CD4-positive, alpha-beta T cell treated with Interleukin-17A for 1 hour (primary cell): ENCODE data around the gene RNF141.
A peak's percentile ranks its signal among the peaks of the same experiment; 100 is the strongest.

Source experiments
- DNase-seq: peaks from one replicate; pipeline ENCODE4 v3.0.0-alpha.2; 2020

The RNF141 gene

DNA sequence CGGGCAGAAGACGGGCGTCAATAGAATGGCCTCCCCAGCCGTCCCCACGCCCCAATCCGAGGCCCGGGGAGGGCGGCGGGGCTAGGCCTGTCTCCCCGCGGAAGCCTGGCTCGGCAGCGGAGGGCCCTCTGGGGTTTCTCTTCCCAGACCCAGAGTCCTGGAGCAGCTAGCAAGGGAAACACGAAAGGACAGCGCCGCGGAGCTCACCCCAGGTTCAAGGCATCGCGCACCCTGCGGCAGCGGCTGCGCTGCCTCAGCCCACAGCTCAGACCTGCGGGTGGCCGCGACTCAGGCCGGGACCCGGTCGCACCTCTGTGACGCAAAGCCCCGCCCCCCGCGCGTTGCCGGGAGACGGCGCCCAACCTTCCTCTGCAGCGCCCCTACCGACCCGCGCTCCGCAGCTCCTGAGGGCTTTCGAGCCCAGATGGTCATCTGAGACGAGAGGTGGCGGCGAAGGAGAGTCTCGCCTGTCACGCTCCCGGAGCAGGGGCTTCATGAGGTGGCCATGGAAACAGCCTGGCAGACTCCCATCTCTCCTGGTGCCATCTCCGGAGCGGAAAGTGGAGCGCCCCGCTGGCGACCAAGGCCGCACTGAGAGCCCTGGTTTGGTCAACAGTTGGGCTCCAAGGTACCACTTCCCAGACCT, at the start of gene RNF141:
TSS of gene RNF141 (minus strand) at position 273 of the 646 bp plus-strand sequence. CDS start 7,029 bp downstream, outside the sequence.
- peak; percentile 92 for DNase-seq

DNA sequence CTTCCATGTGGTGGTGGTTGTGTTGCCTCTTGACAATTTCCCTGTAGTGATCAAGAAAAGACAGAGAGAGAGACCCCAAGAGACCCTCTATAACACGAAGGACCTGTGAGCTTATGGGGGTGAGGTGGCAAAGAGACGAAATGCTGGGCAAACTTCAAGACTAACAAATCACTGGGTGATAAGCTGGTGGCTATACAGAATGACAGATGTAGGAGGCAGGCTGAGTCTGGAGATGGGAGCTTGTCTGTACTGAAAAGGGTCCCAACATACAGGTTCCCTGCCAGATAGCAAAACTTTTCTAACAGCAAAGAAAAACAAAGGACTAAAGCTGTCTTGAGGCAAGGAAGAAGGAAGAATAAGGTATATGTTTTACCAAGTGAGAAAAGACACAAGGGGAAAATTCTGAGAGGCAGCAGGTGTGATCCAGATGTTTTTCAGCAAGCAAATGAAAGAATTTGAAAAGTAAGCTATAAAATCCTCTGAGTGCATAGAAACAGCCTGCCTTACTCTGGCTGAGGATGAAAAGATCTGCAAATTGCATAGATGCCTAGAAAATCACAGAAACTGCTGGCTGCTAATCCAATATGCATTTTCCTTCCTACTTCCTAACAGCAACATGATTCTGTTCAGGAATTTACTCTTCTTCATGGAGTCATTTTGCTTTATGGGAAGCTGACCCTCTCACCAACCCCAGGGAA, 49.4 kb upstream of the RNF141 start:
- no peak for DNase-seq

- no peak for DNase-seq
These were observed 47.9 kb upstream of the RNF141 start for GRCh38 chr11:10588904-10589303.

DNA sequence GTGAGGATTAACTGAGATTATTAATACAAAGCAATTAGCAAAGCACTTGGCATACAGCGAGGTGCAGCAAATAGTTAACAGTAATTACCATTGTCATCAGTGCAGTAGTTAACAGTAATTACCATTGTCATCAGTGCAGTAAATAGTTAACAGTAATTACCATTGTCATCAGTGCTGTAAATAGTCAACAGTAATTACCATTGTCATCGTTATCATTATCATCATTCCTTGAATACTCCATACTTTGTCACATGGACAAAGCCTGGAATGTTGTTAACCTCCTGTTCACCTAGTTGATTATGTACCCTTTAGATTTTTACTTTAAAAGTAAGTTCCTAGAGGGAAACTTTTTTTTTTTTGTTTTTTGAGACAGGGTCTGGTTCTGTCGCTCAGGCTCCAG, 47.0 kb upstream of the RNF141 start:
- DNase-seq: no peak

DNA sequence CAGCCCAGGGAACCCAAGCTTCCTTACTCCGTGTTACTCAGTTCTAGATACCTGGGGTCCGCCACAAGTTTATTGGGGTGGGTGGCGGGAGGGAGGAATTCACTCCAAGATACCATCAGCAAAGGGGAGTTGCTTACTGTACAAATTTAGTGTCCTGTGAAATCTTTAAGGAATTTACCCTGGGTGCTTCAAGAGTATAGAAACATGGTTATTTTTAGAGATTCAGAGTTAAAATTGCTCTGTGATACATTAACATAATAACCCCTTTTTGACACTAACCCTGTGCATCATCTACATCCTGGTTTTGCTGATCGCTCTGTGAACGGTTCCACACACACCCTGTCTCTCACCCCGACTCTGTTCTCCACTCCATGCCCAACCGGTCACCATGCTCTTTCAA, 46.4 kb upstream of the RNF141 start:
- no peak for DNase-seq

GRCh38 chr11:10584071-10584501, 43.1 kb upstream of the RNF141 start:
- DNase-seq: no peak

GRCh38 chr11:10581481-10582019, 40.6 kb upstream of the RNF141 start:
- DNase-seq: peak; percentile 18

- no peak for DNase-seq
These were observed 39.6 kb upstream of the RNF141 start for GRCh38 chr11:10580623-10581022.

DNA sequence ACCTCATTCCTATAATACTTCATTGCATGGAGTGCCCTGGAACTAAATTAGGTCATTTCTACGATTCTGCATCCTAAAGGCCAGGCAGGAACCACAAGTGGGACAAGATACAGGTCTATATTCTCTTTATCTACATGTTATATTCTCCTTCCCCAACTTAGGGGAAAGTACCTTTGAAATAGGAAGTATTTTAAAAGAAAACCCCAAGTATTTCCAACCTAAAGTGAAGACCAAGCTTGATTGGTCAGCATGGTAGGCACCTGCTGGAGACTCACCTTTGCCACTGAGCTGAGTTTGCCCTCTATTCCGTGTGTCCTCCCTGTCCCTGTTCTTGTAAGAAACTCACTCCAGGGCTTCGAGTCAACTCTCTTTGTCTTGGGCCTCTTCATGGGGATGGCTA, 38.7 kb upstream of the RNF141 start:
- DNase-seq: no peak

DNA sequence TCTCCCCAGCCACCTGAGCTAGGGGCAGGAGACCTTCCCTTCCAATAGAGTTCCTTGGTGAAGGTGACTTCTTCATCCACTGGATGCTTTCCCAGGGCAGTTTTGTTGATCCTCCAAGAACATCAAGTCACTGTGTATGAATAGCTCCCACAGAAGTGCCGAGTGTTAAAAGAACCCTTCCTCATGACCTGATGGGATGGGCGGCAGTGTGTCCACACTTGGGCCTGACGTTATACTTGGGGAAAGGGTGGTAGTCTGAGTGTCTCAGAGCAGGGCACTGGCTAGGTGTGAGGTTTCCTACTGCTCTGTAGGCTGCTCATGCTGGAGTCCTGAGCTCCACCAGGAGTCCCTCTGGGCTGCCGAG, 35.0 kb upstream of the RNF141 start:
- DNase-seq: no peak

DNA sequence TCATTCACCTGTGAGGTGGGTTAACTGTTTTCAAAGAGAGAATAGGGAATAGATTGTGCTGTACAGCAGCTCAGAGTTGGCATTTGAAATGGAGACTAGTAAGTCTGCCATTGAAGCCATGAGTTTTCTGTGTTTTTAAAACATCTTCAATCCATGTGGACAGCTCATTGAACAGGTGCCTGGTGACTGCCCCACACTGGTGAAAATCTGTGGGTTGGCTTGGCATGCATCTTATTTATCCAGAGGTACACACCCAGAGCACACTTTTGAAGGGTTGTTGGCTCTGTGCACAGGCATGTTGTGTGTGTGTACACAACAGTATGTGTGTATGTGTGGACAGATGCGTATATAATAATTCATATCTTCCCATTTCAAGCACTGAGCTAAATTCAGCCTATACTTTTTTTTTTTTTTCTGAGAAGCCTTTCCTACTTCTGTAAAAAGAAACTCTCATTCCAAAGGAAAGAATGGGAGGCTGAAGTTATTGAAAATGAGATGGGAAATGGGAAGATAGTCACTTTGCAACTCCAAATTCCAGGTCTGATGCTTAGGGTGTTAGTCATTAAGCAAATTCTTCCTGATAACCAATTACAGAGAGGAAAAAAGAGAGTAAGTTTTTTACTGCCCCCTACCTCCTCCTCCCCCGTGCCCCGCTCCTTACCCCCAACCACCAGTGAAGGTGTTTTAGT, 34.5 kb upstream of the RNF141 start:
- DNase-seq: no peak

GRCh38 chr11:10573556-10573955, 32.6 kb upstream of the RNF141 start:
- DNase-seq: no peak

GRCh38 chr11:10573028-10573427, 32.0 kb upstream of the RNF141 start:
- DNase-seq: no peak

GRCh38 chr11:10572533-10572932, 31.5 kb upstream of the RNF141 start:
- no peak for DNase-seq

- DNase-seq: no peak
These were observed 27.5 kb upstream of the RNF141 start, which contains the start of gene LYVE1 for GRCh38 chr11:10568486-10568941. Gene LYVE1 (minus strand): TSS chr11:10568665. CDS start chr11:10568532, 133 bp downstream.

DNA sequence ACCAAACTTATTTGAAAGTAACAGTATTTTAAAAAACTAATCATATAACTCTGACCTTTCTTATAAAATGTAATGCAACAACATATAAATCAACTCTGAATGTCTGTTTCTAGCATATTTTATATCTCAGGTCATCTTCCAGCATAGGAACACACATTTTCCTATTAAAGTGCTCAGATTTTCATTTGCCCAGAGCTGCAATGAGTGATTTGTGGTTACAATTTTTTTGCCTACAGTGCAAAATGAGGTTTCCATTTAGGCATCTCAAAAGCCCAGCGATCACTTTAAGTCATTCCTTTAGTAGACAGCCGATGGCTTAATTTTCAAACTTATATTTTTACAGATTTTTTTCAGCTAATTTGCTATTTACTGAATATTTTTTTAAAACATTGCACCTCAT, 26.5 kb upstream of the RNF141 start:
- DNase-seq: no peak

DNA sequence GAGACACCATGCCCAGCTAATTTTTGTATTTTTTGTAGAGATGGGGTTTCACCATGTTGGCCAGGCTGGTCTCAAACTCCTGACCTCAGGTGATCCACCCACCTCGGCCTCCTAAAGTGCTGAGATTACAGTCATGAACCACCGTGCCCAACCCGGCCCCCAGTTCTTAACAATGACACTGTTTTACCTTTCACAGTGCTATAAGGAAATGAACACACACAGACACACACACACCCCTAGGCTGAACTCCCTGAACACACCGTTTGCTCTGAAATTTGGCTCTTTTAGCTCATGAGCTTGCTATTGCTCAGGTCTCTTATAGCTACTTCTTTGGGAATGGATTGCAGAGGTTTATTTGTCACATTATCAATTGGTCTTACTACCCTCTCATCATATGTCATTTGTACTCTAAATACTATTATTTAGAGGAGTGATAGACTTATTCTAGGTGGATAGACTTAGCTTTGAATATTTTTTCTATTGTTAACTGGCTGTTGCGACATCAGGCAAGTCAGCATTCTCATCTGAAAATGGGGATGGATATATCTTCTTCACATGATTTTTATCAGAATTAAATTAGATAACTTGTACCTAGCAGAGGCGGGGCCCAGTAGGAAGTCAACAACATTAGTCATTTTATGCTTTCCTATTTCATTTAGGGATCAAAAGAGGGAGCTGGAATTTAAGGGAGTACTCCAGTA, 25.4 kb upstream of the RNF141 start:
- DNase-seq: no peak

GRCh38 chr11:10565493-10565892, 24.5 kb upstream of the RNF141 start:
- DNase-seq: no peak

- no peak for DNase-seq
These were observed 23.8 kb upstream of the RNF141 start for GRCh38 chr11:10564696-10565318.

- DNase-seq: no peak
These were observed 23.0 kb upstream of the RNF141 start for GRCh38 chr11:10564030-10564429.

GRCh38 chr11:10561947-10562346, 21.0 kb upstream of the RNF141 start:
- DNase-seq: no peak

- no peak for DNase-seq
These were observed 20.2 kb upstream of the RNF141 start for GRCh38 chr11:10561043-10561818.
